ENCODE results near the gene GLI3. TPM values are rescaled to one million over a fixed set of nuclear protein-coding genes. Genes with fewer than 3 reads are reported as not detected.

Gene GLI3
- total and polyA plus RNA-seq, 10 donors, result 0.17 to 9.2 (median 1.8) TPM

GRCh38 chr7:42274053-42274452, 37.0 kb upstream of the GLI3 start:
- intact Hi-C loops (cut with DNase I; ENCODE audit: low total_unique reads), result no loop called here
- no peak for DNase-seq
- Histone ChIP-seq H3K27ac (no peak overlapping the region), H3K4me3 (no peak overlapping the region), H3K27me3 (replicated peaks in 1 of 7) (peaks cover 0 to 5% (median 0%) of the 10 kb centered on the region in 7 donors), H3K9me3 (no peaks in the 10 kb centered on the region), H3K36me3 (no peaks in the 10 kb centered on the region), H3K4me1 (no peaks in the 10 kb centered on the region)
- 73 to 82% (median 80%) methylated on average over 5 of the region's 5 CpGs for WGBS, 5 donors
- TF ChIP-seq CTCF (IDR thresholded peaks at IDR 0.05 in 8 of 11, conservative IDR thresholded peaks at IDR 0.05 in 3 of 11) (no peak), POLR2AphosphoS5 (IDR thresholded peaks at IDR 0.05) (no peak), POLR2A (IDR thresholded peaks at IDR 0.05) (no peak)

GRCh38 chr7:42272793-42273665, 36.0 kb upstream of the GLI3 start:
- intact Hi-C loops (cut with DNase I; ENCODE audit: low total_unique reads), result no loop called here
- 66 to 77% (median 71%) methylated on average over 3 of the region's 3 CpGs for WGBS, 5 donors

GRCh38 chr7:42269161-42269560, 32.2 kb upstream of the GLI3 start:
- no peaks in the 10 kb centered on the region for H3K36me3 ChIP-seq
- H3K27ac ChIP-seq, result no peak overlapping the region
- H3K4me1 ChIP-seq, result no peaks in the 10 kb centered on the region
- H3K9me3 ChIP-seq, result no peaks in the 10 kb centered on the region
- peaks cover 0 to 5% (median 0%) of the 10 kb centered on the region in 7 donors for H3K27me3 ChIP-seq (replicated peaks in 1 of 7)
- intact Hi-C loops (cut with DNase I; ENCODE audit: low total_unique reads), result no loop called here
- no peak for TF ChIP-seq CTCF (IDR thresholded peaks at IDR 0.05 in 8 of 11, conservative IDR thresholded peaks at IDR 0.05 in 3 of 11)
- no peak for TF ChIP-seq POLR2A (IDR thresholded peaks at IDR 0.05)
- no peak for TF ChIP-seq POLR2AphosphoS5 (IDR thresholded peaks at IDR 0.05)
- WGBS, 5 donors, result 37 to 44% (median 37%) methylated on average over 4 of the region's 4 CpGs
- DNase-seq, result no peak
- no peak overlapping the region for H3K4me3 ChIP-seq

More at GRCh38 chr7:42272793-42273665, 36.0 kb upstream of the GLI3 start:
- Histone ChIP-seq H3K9me3 (no peaks in the 10 kb centered on the region), H3K36me3 (no peaks in the 10 kb centered on the region), H3K4me3 (no peak overlapping the region), H3K27ac (no peak overlapping the region), H3K27me3 (replicated peaks in 1 of 7) (peaks cover 0 to 5% (median 0%) of the 10 kb centered on the region in 7 donors), H3K4me1 (no peaks in the 10 kb centered on the region)
- DNase-seq, result no peak
- TF ChIP-seq POLR2A (IDR thresholded peaks at IDR 0.05), result no peak
- TF ChIP-seq CTCF (IDR thresholded peaks at IDR 0.05 in 8 of 11, conservative IDR thresholded peaks at IDR 0.05 in 3 of 11), result peak in 1 of 11 experiments; percentile 15
- no peak for TF ChIP-seq POLR2AphosphoS5 (IDR thresholded peaks at IDR 0.05)

GRCh38 chr7:42264702-42265101, 27.7 kb upstream of the GLI3 start:
- WGBS, 5 donors, result 89 to 96% (median 93%) methylated on average over 4 of the region's 4 CpGs
- no peaks in the 10 kb centered on the region for H3K36me3 ChIP-seq

More at GRCh38 chr7:42264702-42265101, 27.7 kb upstream of the GLI3 start:
- H3K4me1 ChIP-seq, result no peaks in the 10 kb centered on the region
- no peak for DNase-seq
- no peak overlapping the region for H3K4me3 ChIP-seq
- intact Hi-C loops (cut with DNase I; ENCODE audit: low total_unique reads), result no loop called here
- no peaks in the 10 kb centered on the region for H3K27me3 ChIP-seq (replicated peaks in 1 of 7)
- no peak for TF ChIP-seq POLR2A (IDR thresholded peaks at IDR 0.05)
- no peak for TF ChIP-seq CTCF (IDR thresholded peaks at IDR 0.05 in 8 of 11, conservative IDR thresholded peaks at IDR 0.05 in 3 of 11)
- no peak for TF ChIP-seq POLR2AphosphoS5 (IDR thresholded peaks at IDR 0.05)
- H3K9me3 ChIP-seq, result no peaks in the 10 kb centered on the region
- H3K27ac ChIP-seq, result no peak overlapping the region

All from spleen (tissue), 11 donors.